ENCODE data around the gene CCDC182.

GRCh38 chr17:57730026-57730701 is 14.9 kb downstream of the CCDC182 start:
- no peak for TF ChIP-seq CTCF (IDR thresholded peaks at IDR 0.05; ENCODE audit: low read length)
- TF ChIP-seq EZH2 (IDR thresholded peaks at IDR 0.05; ENCODE audit: borderline replicate concordance, low read length), result no peak
